Neutrophil (primary cell): ENCODE measurements around the gene GBF1.

Experiments used
- H3K27ac ChIP-seq: fragments of 200-600 bp; sonication (generic); 2 replicates; pipeline ENCODE4 v1.5.1; 2016; ENCODE audit warnings: mild to moderate bottlenecking, moderate library complexity
- H3K27me3 ChIP-seq: fragments of 200-600 bp; sonication (generic); 2 replicates; pipeline ENCODE4 v1.6.0; 2016; ENCODE audit warnings: mild to moderate bottlenecking
- H3K36me3 ChIP-seq: fragments of 200-600 bp; sonication (generic); 2 replicates; pipeline ENCODE4 v1.5.1; 2017
- H3K4me1 ChIP-seq, 2 experiments: fragments of 200-600 bp in 1 of 2; sonication (generic) in 1 of 2; 1 replicate in 1 of 2; 2 replicates in 1 of 2; pipeline versions ENCODE4 v1.5.1 to v1.6.1; 2013 to 2016; ENCODE audit warnings: low read depth in 1 of 2, low read length in 1 of 2, mild to moderate bottlenecking in 1 of 2, moderate library complexity in 1 of 2; ENCODE audit not compliant: control insufficient read depth in 1 of 2, insufficient read depth in 1 of 2
- H3K4me3 ChIP-seq, 2 experiments: fragments of 200-600 bp in 1 of 2; sonication (generic) in 1 of 2; 1 replicate in 1 of 2; 2 replicates in 1 of 2; pipeline ENCODE4 v1.5.1; 2013 to 2016; ENCODE audit warnings: low read depth in 1 of 2, low read length in 1 of 2, mild to moderate bottlenecking in 1 of 2, moderate library complexity in 1 of 2
- H3K9me3 ChIP-seq: fragments of 200-600 bp; sonication (generic); 2 replicates; pipeline ENCODE4 v1.5.1; 2016
- CTCF ChIP-seq: fragments of 200-600 bp; sonication (generic); IDR thresholded peaks from 2 replicates; pipeline ENCODE4 v1.5.1; 2016; ENCODE audit warnings: antibody characterized with exemption

Gene GBF1

GRCh38 chr10:102245082-102245931 is at the start of gene GBF1:
Gene GBF1 (plus strand): TSS chr10:102245532. CDS start chr10:102258939, 13,407 bp downstream.
- peak; percentile 41 for TF ChIP-seq CTCF
- Histone ChIP-seq H3K36me3 (no peaks in the 10 kb centered on the region), H3K4me3 (peak within 1 kb of the TSS; percentile 89 to 93), H3K27ac (peak within 1 kb of the TSS; percentile 90), H3K4me1 (peaks cover 44 to 48% of the 10 kb centered on the region in 2 experiments), H3K9me3 (no peaks in the 10 kb centered on the region), H3K27me3 (peaks cover 32% of the 10 kb centered on the region)

DNA sequence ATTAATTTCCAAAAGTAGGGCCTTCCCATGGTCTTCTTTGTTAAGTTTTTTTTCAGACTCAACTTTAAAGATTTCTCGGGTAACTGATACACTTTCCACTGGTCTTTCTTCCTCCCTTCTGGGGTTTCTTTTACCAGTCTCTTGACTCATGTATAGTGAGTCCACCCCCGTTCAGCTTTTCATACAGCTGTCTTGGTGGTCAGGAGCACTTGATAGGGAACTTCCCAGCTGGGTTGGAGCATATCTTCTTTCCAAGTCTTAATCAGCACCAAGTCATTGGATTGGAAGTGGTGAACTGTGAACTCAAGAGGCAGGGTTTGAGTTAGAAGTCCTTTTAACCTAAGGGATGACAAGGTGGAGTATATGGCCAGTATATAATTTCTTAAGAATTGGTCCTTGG is 48.4 kb upstream of the GBF1 start:
- Histone ChIP-seq H3K4me1 (no peaks in the 10 kb centered on the region), H3K27ac (no peak overlapping the region), H3K4me3 (no peak overlapping the region), H3K27me3 (peaks cover 14% of the 10 kb centered on the region), H3K9me3 (no peaks in the 10 kb centered on the region), H3K36me3 (no peaks in the 10 kb centered on the region)
- no peak for TF ChIP-seq CTCF

- Histone ChIP-seq H3K4me3 (no peak overlapping the region), H3K27me3 (peaks cover 9% of the 10 kb centered on the region), H3K4me1 (no peaks in the 10 kb centered on the region), H3K27ac (no peak overlapping the region), H3K9me3 (no peaks in the 10 kb centered on the region), H3K36me3 (no peaks in the 10 kb centered on the region)
- no peak for TF ChIP-seq CTCF
Measured at GRCh38 chr10:102198027-102198426, 47.3 kb upstream of the GBF1 start.

GRCh38 chr10:102200751-102201640 is 44.3 kb upstream of the GBF1 start:
- H3K4me1 ChIP-seq = no peaks in the 10 kb centered on the region
- H3K4me3 ChIP-seq = no peak overlapping the region
- H3K36me3 ChIP-seq = no peaks in the 10 kb centered on the region
- H3K27me3 ChIP-seq = peaks cover 9% of the 10 kb centered on the region
- H3K27ac ChIP-seq = no peak overlapping the region
- no peaks in the 10 kb centered on the region for H3K9me3 ChIP-seq
- no peak for TF ChIP-seq CTCF

- Histone ChIP-seq H3K9me3 (no peaks in the 10 kb centered on the region), H3K4me3 (no peak overlapping the region), H3K27me3 (no peaks in the 10 kb centered on the region), H3K36me3 (no peaks in the 10 kb centered on the region), H3K4me1 (no peaks in the 10 kb centered on the region), H3K27ac (no peak overlapping the region)
- no peak for TF ChIP-seq CTCF
Measured at GRCh38 chr10:102202386-102202785, 42.9 kb upstream of the GBF1 start.
